Breast epithelium (tissue), 4 donors: Measurements from ENCODE around the gene SCN9A. TPM values are rescaled to one million over a fixed set of nuclear protein-coding genes. Genes with fewer than 3 reads are reported as not detected.

Source experiments
- DNase-seq, 2 donors: peaks; one replicate each; pipeline ENCODE4 v3.0.0-alpha.2; 2019; ENCODE audit warnings: low spot score in 2 of 2
- H3K27ac ChIP-seq, 2 donors: fragments of 200-600 bp; sonication (generic) in 1 of 2; one replicate each; pipeline ENCODE4 v1.5.1; 2016 to 2019; ENCODE audit warnings: mild to moderate bottlenecking in 1 of 2
- H3K27me3 ChIP-seq, 2 donors: fragments of 200-600 bp; sonication (generic) in 1 of 2; one replicate each; pipeline versions ENCODE4 v1.5.1 to v1.6.0; 2017 to 2019; ENCODE audit warnings: control low read depth in 1 of 2, mild to moderate bottlenecking in 1 of 2
- H3K36me3 ChIP-seq: fragments of 200-600 bp; one replicate; pipeline ENCODE4 v1.5.1; 2019
- H3K4me1 ChIP-seq, 2 donors: fragments of 200-600 bp; sonication (generic); one replicate each; pipeline ENCODE4 v1.5.1; 2016 to 2019; ENCODE audit warnings: control low read depth in 1 of 2
- H3K4me3 ChIP-seq, 3 donors: fragments of 200-600 bp; sonication (generic); 1 replicate in 2 of 3; 2 replicates in 1 of 3; pipeline ENCODE4 v1.5.1; 2016 to 2019; ENCODE audit warnings: mild to moderate bottlenecking in 3 of 3, moderate library complexity in 2 of 3
- H3K9me3 ChIP-seq, 2 donors: fragments of 200-600 bp; sonication (generic) in 1 of 2; one replicate each; pipeline ENCODE4 v1.5.1; 2016 to 2019; ENCODE audit warnings: control low read depth in 1 of 2
- CTCF ChIP-seq, 3 donors: fragments of 450-650 bp; IDR thresholded peaks; one replicate each; pipeline ENCODE4 v1.5.1; 2016 to 2017; ENCODE audit warnings: antibody characterized with exemption in 3 of 3, mild to moderate bottlenecking in 3 of 3, moderate library complexity in 3 of 3
- POLR2A ChIP-seq: fragments of 450-650 bp; IDR thresholded peaks from one replicate; pipeline ENCODE4 v1.6.1; 2016; ENCODE audit warnings: antibody characterized with exemption, mild to moderate bottlenecking, moderate library complexity
- POLR2AphosphoS5 ChIP-seq, 3 donors: sonication (generic); formaldehyde crosslinking; IDR thresholded peaks; one replicate each; pipeline ENCODE4 v1.6.1; 2017; ENCODE audit warnings: antibody characterized with exemption in 3 of 3
- intact Hi-C: fragments of 100-400 bp; cut with DNase I; formaldehyde crosslinking; loops from one replicate; pipeline ENCODE4 v1.15.1; 2023; ENCODE audit warnings: low total_unique reads
- total RNA-seq, 3 donors: library from RNA; depleted of rRNA; stranded (reverse); fragments of >200 nt; gene quantifications; one replicate each; pipeline ENCODE4 v1.1.0, GENCODE V29; 2016

Gene SCN9A
- total RNA-seq, 3 donors from 2014 or later, result 2.0 to 12.5 (median 3.5) TPM

- H3K27ac ChIP-seq, result no peak overlapping the region
- no peaks in the 10 kb centered on the region for H3K4me1 ChIP-seq
- TF ChIP-seq POLR2A (no peak), POLR2AphosphoS5 (IDR thresholded peaks at IDR 0.05) (no peak), CTCF (IDR thresholded peaks at IDR 0.05) (no peak)
- H3K27me3 ChIP-seq, result no peaks in the 10 kb centered on the region
- intact Hi-C loops, result no loop called here
- H3K36me3 ChIP-seq, result no peaks in the 10 kb centered on the region
- no peak for DNase-seq
- no peaks in the 10 kb centered on the region for H3K9me3 ChIP-seq
- no peak overlapping the region for H3K4me3 ChIP-seq
Measured at GRCh38 chr2:166238176-166238575, 137.6 kb downstream of the SCN9A start.

GRCh38 chr2:166234112-166234846 lies 141.5 kb downstream of the SCN9A start:
- no peak overlapping the region for H3K27ac ChIP-seq
- H3K4me1 ChIP-seq, result no peaks in the 10 kb centered on the region
- H3K27me3 ChIP-seq, result no peaks in the 10 kb centered on the region
- no peaks in the 10 kb centered on the region for H3K36me3 ChIP-seq
- intact Hi-C loops, result loop anchor here (5.0 kb wide), 1 partner anchor 397 kb away; no protein-coding TSS in a partner anchor
- no peak for DNase-seq
- H3K9me3 ChIP-seq, result no peaks in the 10 kb centered on the region
- H3K4me3 ChIP-seq, result no peak overlapping the region
- TF ChIP-seq POLR2A (no peak), CTCF (IDR thresholded peaks at IDR 0.05) (no peak), POLR2AphosphoS5 (IDR thresholded peaks at IDR 0.05) (no peak)

GRCh38 chr2:166233244-166233643 lies 142.5 kb downstream of the SCN9A start:
- H3K4me1 ChIP-seq, result no peaks in the 10 kb centered on the region
- no peak overlapping the region for H3K4me3 ChIP-seq
- H3K27ac ChIP-seq, result no peak overlapping the region
- H3K36me3 ChIP-seq, result no peaks in the 10 kb centered on the region
- H3K9me3 ChIP-seq, result no peaks in the 10 kb centered on the region
- intact Hi-C loops, result loop anchor here (5.0 kb wide), 1 partner anchor 396 kb away; no protein-coding TSS in a partner anchor
- no peak for TF ChIP-seq CTCF (IDR thresholded peaks at IDR 0.05)
- TF ChIP-seq POLR2AphosphoS5 (IDR thresholded peaks at IDR 0.05), result no peak
- no peak for TF ChIP-seq POLR2A
- no peaks in the 10 kb centered on the region for H3K27me3 ChIP-seq
- no peak for DNase-seq

DNA sequence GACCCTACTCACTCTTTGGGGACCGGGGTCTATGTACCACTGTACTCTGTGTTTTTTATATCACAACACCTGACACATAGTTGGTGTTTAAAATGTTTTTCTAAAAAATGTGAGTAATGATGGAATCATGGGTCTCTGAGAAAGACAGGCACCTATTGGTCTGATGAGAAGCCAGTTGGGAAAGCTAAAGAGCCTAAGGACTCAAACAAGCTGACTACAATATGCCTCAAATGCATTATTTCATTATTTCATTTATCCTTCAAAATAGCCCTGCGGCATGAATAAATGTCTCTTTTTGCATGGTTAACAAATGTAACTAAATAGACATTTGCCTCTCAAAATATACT lies 145.0 kb downstream of the SCN9A start:
- Histone ChIP-seq H3K4me3 (no peak overlapping the region), H3K27ac (no peak overlapping the region), H3K36me3 (no peaks in the 10 kb centered on the region), H3K9me3 (no peaks in the 10 kb centered on the region), H3K4me1 (no peaks in the 10 kb centered on the region), H3K27me3 (no peaks in the 10 kb centered on the region)
- DNase-seq, result no peak
- TF ChIP-seq CTCF (IDR thresholded peaks at IDR 0.05) (no peak), POLR2A (no peak), POLR2AphosphoS5 (IDR thresholded peaks at IDR 0.05) (no peak)
- intact Hi-C loops, result loop anchor here (5.0 kb wide), 1 partner anchor 393 kb away; no protein-coding TSS in a partner anchor

- Histone ChIP-seq H3K4me3 (no peak overlapping the region), H3K36me3 (no peaks in the 10 kb centered on the region), H3K9me3 (no peaks in the 10 kb centered on the region), H3K4me1 (no peaks in the 10 kb centered on the region), H3K27me3 (no peaks in the 10 kb centered on the region), H3K27ac (no peak overlapping the region)
- intact Hi-C loops, result loop anchor here (5.0 kb wide), 1 partner anchor 393 kb away; no protein-coding TSS in a partner anchor
- TF ChIP-seq POLR2A (no peak), CTCF (IDR thresholded peaks at IDR 0.05) (no peak), POLR2AphosphoS5 (IDR thresholded peaks at IDR 0.05) (no peak)
- no peak for DNase-seq
Measured at GRCh38 chr2:166230024-166230723, 145.6 kb downstream of the SCN9A start.
